Left ventricle myocardium inferior (tissue), 1 donor: Measurements from ENCODE around the gene DPP9. TPM values are rescaled to one million over a fixed set of nuclear protein-coding genes. Genes with fewer than 3 reads are reported as not detected.
A peak's percentile ranks its signal among the peaks of the same experiment; 100 is the strongest.

Experiments
- DNase-seq: peaks from one replicate; pipeline ENCODE4 v3.0.0-alpha.2; 2020
- H3K27ac ChIP-seq: fragments of 200-600 bp; replicated peaks from 2 replicates; pipeline ENCODE4 v1.8.0; 2021
- H3K27me3 ChIP-seq: fragments of 200-600 bp; 2 replicates; pipeline ENCODE4 v1.8.0; 2021; ENCODE audit warnings: low read depth
- H3K36me3 ChIP-seq: fragments of 200-600 bp; 2 replicates; pipeline ENCODE4 v1.8.0; 2021
- H3K4me1 ChIP-seq: fragments of 200-600 bp; 2 replicates; pipeline ENCODE4 v1.8.0; 2021
- H3K4me3 ChIP-seq: fragments of 200-600 bp; 2 replicates; pipeline ENCODE4 v1.8.0; 2021; ENCODE audit warnings: mild to moderate bottlenecking, moderate library complexity
- H3K9me3 ChIP-seq: fragments of 200-600 bp; replicated peaks from 2 replicates; pipeline ENCODE4 v1.8.0; 2021
- intact Hi-C: fragments of 100-400 bp; cut with micrococcal nuclease; formaldehyde crosslinking; loops from one replicate; pipeline ENCODE4 v1.11.0; 2022
- total RNA-seq: library from RNA; stranded (reverse); fragmentation: NEBNext Ultra II Directional; extraction: Animal tissue kit (Norgen Biotek cat#: 25700); gene quantifications from one replicate; pipeline ENCODE4 v1.2.1, GENCODE V29; 2021
- TF ChIP-seq, protein P1 (sequence below): fragments of 200-600 bp; IDR thresholded peaks from 2 replicates; pipeline ENCODE4 v1.8.0; 2021; ENCODE audit warnings: antibody characterized with exemption, mild to moderate bottlenecking, borderline replicate concordance
- donor health status: DM: no; HTN: yes; CAD: no; lungs with severe emphysema.

DPP9 gene
- total RNA-seq, 1 donor from 2014 or later, result 52.5 TPM

DNA sequence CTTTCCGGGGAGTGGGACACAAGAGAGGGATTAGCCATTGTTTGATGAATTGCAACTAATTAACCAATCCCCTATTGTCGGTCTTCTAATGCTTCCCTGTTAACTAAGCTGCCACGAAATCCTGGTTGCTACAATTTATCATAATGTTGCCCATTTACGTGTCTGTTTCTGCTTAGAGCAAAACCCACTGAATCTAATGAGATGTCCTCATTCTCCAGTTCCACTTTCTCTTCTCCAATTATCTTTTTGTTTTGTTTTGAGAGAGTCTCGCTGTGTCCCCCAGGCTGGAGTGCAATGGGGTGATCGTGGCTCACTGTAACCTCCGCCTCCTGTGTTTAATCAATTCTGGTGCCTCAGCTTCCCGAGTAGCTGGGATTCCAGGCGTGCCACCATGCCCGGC, 5.2 kb upstream of the DPP9 start:
- no peak overlapping the region for H3K27ac ChIP-seq
- H3K4me3 ChIP-seq, result no peak overlapping the region
- no peaks in the 10 kb centered on the region for H3K9me3 ChIP-seq
- H3K36me3 ChIP-seq, result no peaks in the 10 kb centered on the region
- TF ChIP-seq, protein P1, sequence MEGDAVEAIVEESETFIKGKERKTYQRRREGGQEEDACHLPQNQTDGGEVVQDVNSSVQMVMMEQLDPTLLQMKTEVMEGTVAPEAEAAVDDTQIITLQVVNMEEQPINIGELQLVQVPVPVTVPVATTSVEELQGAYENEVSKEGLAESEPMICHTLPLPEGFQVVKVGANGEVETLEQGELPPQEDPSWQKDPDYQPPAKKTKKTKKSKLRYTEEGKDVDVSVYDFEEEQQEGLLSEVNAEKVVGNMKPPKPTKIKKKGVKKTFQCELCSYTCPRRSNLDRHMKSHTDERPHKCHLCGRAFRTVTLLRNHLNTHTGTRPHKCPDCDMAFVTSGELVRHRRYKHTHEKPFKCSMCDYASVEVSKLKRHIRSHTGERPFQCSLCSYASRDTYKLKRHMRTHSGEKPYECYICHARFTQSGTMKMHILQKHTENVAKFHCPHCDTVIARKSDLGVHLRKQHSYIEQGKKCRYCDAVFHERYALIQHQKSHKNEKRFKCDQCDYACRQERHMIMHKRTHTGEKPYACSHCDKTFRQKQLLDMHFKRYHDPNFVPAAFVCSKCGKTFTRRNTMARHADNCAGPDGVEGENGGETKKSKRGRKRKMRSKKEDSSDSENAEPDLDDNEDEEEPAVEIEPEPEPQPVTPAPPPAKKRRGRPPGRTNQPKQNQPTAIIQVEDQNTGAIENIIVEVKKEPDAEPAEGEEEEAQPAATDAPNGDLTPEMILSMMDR, result no peak
- H3K27me3 ChIP-seq, result no peaks in the 10 kb centered on the region
- peaks cover 8% of the 10 kb centered on the region for H3K4me1 ChIP-seq
- DNase-seq, result no peak
- intact Hi-C loops, result no loop called here

GRCh38 chr19:4722671-4723594, 709 bp downstream of the DPP9 start:
- intact Hi-C loops, result no loop called here
- Histone ChIP-seq H3K36me3 (peaks cover 33% of the 10 kb centered on the region), H3K9me3 (no peaks in the 10 kb centered on the region), H3K27me3 (no peaks in the 10 kb centered on the region), H3K27ac (peak overlapping the region; percentile 94), H3K4me1 (peaks cover 41% of the 10 kb centered on the region), H3K4me3 (peak overlapping the region; percentile 88)
- TF ChIP-seq, protein P1, result no peak
- no peak for DNase-seq

DNA sequence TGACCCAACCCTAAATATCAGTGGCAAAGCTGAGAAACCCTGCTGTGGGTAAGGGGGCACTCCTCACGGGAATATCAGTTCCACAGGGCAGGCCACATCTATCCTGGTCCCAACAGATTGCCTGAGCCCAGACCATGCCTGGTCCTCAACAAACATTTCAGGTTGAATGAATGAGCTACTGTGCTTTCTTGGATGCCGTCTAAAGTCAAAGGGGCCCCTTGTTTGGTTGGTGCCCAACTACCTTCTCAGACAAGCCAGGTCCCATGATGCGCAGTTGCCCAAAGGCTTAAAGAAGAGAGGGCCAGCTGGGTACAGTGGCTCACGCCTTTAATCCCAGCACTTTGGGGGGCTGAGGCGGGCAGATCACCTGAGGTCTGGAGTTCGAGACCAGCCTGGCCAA, 2.4 kb downstream of the DPP9 start:
- Histone ChIP-seq H3K4me1 (peaks cover 54% of the 10 kb centered on the region), H3K27ac (no peak overlapping the region), H3K9me3 (no peaks in the 10 kb centered on the region), H3K4me3 (no peak overlapping the region), H3K27me3 (no peaks in the 10 kb centered on the region), H3K36me3 (peaks cover 45% of the 10 kb centered on the region)
- DNase-seq, result no peak
- TF ChIP-seq, protein P1, result no peak
- intact Hi-C loops, result no loop called here

DNA sequence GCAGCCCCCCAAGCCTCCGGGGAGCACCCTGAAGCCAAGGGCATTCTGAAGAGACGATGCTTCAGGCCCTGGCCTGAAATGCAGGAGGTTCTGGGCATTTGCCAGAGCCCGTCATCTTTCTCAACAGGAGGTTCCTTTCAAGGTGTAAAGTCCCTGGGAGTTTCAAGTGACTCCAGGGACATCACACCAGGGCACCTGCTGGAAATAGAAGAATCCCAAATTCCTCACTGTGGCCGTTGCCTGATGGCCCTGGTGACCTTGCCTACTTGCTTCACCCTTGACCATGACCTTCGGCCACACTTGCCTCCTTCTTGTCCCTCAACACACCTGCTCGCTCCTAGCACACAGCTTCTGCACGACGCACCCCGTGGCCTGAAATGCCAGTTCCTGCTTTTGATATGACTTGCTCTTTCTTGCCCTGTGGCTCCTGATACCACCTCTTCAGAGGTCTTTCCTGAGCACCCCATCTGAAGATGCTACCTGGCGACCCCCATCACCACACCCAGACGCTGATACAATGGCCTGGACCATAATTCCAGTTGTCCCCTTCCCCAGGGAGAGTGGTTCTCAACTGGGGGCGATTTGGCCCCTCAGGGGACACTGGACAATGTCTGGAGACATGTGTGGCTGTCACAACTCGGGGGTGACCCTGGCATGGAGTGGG, 3.5 kb downstream of the DPP9 start:
- Histone ChIP-seq H3K27me3 (no peaks in the 10 kb centered on the region), H3K4me1 (peaks cover 62% of the 10 kb centered on the region), H3K9me3 (no peaks in the 10 kb centered on the region), H3K4me3 (no peak overlapping the region), H3K36me3 (peaks cover 55% of the 10 kb centered on the region), H3K27ac (no peak overlapping the region)
- intact Hi-C loops, result no loop called here
- TF ChIP-seq, protein P1, result no peak
- no peak for DNase-seq

- no peaks in the 10 kb centered on the region for H3K9me3 ChIP-seq
- peaks cover 60% of the 10 kb centered on the region for H3K4me1 ChIP-seq
- H3K27me3 ChIP-seq, result no peaks in the 10 kb centered on the region
- no peak for DNase-seq
- H3K36me3 ChIP-seq, result peaks cover 59% of the 10 kb centered on the region
- intact Hi-C loops, result no loop called here
- H3K4me3 ChIP-seq, result no peak overlapping the region
- no peak overlapping the region for H3K27ac ChIP-seq
- TF ChIP-seq, protein P1, result no peak
Observed at GRCh38 chr19:4719499-4719866, 4.2 kb downstream of the DPP9 start.
